SW 1271 (cell line): ENCODE measurements around the gene MFF.

Experiments used
- DNase-seq, 2 experiments: peaks; one replicate each; lab custom pipeline; 2025; lab: John Stamatoyannopoulos, UW

The MFF gene

GRCh38 chr2:227324995-227325838 is at the start of gene MFF:
Gene MFF (plus strand): TSS chr2:227325251. CDS start chr2:227330666, 5,415 bp downstream.
- DNase-seq = peak; percentile 59 to 89

GRCh38 chr2:227280895-227281294 is 44.2 kb upstream of the MFF start:
- DNase-seq = no peak

- no peak for DNase-seq
Measured at GRCh38 chr2:227285741-227286236, 39.3 kb upstream of the MFF start.

GRCh38 chr2:227287771-227288170 is 37.3 kb upstream of the MFF start:
- no peak for DNase-seq

- no peak for DNase-seq
Measured at GRCh38 chr2:227292314-227292713, 32.7 kb upstream of the MFF start.

GRCh38 chr2:227293531-227293930 is 31.5 kb upstream of the MFF start:
- no peak for DNase-seq

GRCh38 chr2:227295806-227296205 is 29.2 kb upstream of the MFF start:
- no peak for DNase-seq

- no peak for DNase-seq
Measured at GRCh38 chr2:227296671-227297405, 28.2 kb upstream of the MFF start.

- DNase-seq = no peak
Measured at GRCh38 chr2:227301523-227301922, 23.5 kb upstream of the MFF start.

- DNase-seq = no peak
Measured at GRCh38 chr2:227308784-227309183, 16.3 kb upstream of the MFF start.

GRCh38 chr2:227310756-227311110 is 14.3 kb upstream of the MFF start:
- DNase-seq = no peak

- no peak for DNase-seq
Measured at GRCh38 chr2:227311861-227312506, 13.1 kb upstream of the MFF start.

GRCh38 chr2:227312579-227312978 is 12.5 kb upstream of the MFF start:
- no peak for DNase-seq

GRCh38 chr2:227313310-227313709 is 11.7 kb upstream of the MFF start:
- DNase-seq = no peak

GRCh38 chr2:227317834-227318233 is 7.2 kb upstream of the MFF start:
- DNase-seq = no peak

- no peak for DNase-seq
Measured at GRCh38 chr2:227320305-227321094, 4.6 kb upstream of the MFF start.

- DNase-seq = no peak
Measured at GRCh38 chr2:227322530-227323205, 2.4 kb upstream of the MFF start.

- no peak for DNase-seq
Measured at GRCh38 chr2:227323818-227324217, 1.2 kb upstream of the MFF start.

GRCh38 chr2:227324642-227324994 is 433 bp upstream of the MFF start:
- DNase-seq = no peak

GRCh38 chr2:227325839-227326195 is 766 bp downstream of the MFF start:
- peak in 1 of 2 experiments; percentile 28 for DNase-seq

- no peak for DNase-seq
Measured at GRCh38 chr2:227326783-227327182, 1.7 kb downstream of the MFF start.
